Parathyroid adenoma (tissue), 2 donors: ENCODE measurements around the gene XYLT1.

ENCODE experiments used
- H2AFZ ChIP-seq: fragments of 300-600 bp; sonication (generic); one replicate; pipeline ENCODE4 v1.7.0; 2017; ENCODE audit warnings: antibody characterized with exemption, mild to moderate bottlenecking
- H3K27ac ChIP-seq: fragments of 300-600 bp; sonication (generic); one replicate; pipeline ENCODE4 v1.7.0; 2017
- H3K27me3 ChIP-seq: fragments of 300-600 bp; sonication (generic); one replicate; pipeline ENCODE4 v1.7.0; 2017; ENCODE audit warnings: low read length; ENCODE audit not compliant: control insufficient read depth, insufficient read depth
- H3K36me3 ChIP-seq: fragments of 300-600 bp; sonication (generic); one replicate; pipeline ENCODE4 v1.7.0; 2017; ENCODE audit warnings: low read length; ENCODE audit not compliant: control insufficient read depth, insufficient read depth
- H3K4me1 ChIP-seq: fragments of 300-600 bp; sonication (generic); one replicate; pipeline ENCODE4 v1.7.0; 2017; ENCODE audit warnings: control low read depth
- H3K4me2 ChIP-seq: fragments of 300-600 bp; sonication (generic); one replicate; pipeline ENCODE4 v1.7.0; 2017; ENCODE audit warnings: low read length
- H3K4me3 ChIP-seq: fragments of 300-600 bp; sonication (generic); one replicate; pipeline ENCODE4 v1.7.0; 2017; ENCODE audit warnings: low read depth, low read length
- H3K79me2 ChIP-seq: fragments of 300-600 bp; sonication (generic); one replicate; pipeline ENCODE4 v1.7.0; 2017; ENCODE audit warnings: control low read depth
- H3K9ac ChIP-seq: fragments of 300-600 bp; sonication (generic); one replicate; pipeline ENCODE4 v1.7.0; 2017; ENCODE audit warnings: mild to moderate bottlenecking
- H3K9me3 ChIP-seq: fragments of 300-600 bp; sonication (generic); one replicate; pipeline ENCODE4 v1.7.0; 2017; ENCODE audit warnings: low read length; ENCODE audit not compliant: control insufficient read depth
- TF ChIP-seq, protein P1 (sequence below): fragments of 300-600 bp; sonication (generic); IDR thresholded peaks from one replicate; pipeline ENCODE4 v1.7.0; 2017; ENCODE audit warnings: antibody characterized with exemption, mild to moderate bottlenecking
- donor health status: primary hyperparathyroidism.

Gene XYLT1

DNA sequence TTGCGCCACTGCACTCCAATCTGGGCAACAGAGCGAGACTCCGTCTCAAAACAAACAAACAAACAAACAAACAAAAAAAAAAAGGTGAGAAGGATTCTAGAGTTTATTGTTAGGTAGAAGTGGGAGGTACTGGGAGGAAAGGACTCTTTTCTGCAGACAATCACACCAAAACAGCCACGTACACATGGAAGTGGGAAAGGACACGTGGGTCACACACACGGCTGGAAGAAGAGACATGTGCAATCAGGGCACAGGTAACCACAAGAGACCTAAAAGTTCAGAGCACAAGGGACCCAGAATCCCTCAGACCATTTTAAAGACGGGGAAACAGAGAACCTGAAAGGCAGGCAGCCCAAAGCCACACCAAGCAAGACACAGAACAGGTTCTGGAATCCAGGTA, 20.5 kb downstream of the XYLT1 start:
- no peak overlapping the region for H3K9ac ChIP-seq
- TF ChIP-seq, protein P1, sequence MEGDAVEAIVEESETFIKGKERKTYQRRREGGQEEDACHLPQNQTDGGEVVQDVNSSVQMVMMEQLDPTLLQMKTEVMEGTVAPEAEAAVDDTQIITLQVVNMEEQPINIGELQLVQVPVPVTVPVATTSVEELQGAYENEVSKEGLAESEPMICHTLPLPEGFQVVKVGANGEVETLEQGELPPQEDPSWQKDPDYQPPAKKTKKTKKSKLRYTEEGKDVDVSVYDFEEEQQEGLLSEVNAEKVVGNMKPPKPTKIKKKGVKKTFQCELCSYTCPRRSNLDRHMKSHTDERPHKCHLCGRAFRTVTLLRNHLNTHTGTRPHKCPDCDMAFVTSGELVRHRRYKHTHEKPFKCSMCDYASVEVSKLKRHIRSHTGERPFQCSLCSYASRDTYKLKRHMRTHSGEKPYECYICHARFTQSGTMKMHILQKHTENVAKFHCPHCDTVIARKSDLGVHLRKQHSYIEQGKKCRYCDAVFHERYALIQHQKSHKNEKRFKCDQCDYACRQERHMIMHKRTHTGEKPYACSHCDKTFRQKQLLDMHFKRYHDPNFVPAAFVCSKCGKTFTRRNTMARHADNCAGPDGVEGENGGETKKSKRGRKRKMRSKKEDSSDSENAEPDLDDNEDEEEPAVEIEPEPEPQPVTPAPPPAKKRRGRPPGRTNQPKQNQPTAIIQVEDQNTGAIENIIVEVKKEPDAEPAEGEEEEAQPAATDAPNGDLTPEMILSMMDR: no peak
- H3K36me3 ChIP-seq: no peaks in the 10 kb centered on the region
- no peak overlapping the region for H3K27ac ChIP-seq
- H3K4me2 ChIP-seq: no peak overlapping the region
- no peak overlapping the region for H2AFZ ChIP-seq
- no peaks in the 10 kb centered on the region for H3K27me3 ChIP-seq
- peaks cover 7% of the 10 kb centered on the region for H3K79me2 ChIP-seq
- no peak overlapping the region for H3K4me3 ChIP-seq
- no peaks in the 10 kb centered on the region for H3K9me3 ChIP-seq
- no peaks in the 10 kb centered on the region for H3K4me1 ChIP-seq

DNA sequence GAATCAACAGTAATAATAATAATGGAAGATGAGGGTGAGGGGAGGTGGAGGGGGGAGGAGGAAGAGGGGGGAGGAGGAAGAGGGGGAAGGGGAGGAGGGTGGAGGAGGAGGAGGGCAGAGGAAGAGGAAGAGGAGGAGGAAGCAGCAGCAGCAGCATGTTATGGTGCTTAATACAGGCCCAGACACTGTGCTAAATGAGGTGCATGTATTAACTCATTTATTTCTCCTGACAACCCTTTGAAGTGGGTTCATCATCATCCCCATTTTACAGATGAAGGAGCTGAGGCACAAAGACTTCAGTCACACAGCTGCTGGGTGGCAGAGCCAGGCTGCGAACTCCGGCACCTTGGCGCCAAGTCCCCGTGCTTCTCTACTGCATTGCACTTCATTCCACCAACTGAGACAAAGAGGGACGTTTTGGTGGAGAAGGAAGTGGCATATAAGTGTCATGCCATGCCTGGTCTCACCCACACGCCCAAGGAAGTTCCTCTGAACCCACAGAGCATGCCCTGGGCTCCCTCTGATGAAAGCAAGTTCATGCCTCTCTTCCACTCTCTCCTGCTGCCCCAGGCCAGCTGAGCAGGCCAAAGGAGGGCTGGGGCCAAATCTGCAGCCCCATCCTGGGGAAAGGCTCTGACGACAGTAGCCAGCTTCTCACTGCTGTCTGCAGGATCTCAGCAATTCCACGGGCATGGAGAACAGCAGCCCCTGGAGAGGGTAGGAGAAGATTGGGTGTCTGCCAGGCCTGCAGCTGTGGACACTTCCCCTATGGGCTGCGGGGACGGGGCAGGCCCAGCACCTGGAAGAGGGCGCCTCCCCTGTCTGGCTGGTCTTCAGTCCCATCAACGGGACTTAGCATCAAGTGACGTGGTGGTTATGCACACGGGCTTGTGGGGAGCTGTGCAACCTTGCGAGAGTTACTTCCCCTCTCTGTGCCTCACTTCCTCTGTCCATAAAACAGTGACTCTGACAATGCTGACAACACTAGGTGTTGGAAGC, 21.8 kb downstream of the XYLT1 start:
- Histone ChIP-seq H3K79me2 (peaks cover 7% of the 10 kb centered on the region), H3K9me3 (no peaks in the 10 kb centered on the region), H2AFZ (no peak overlapping the region), H3K9ac (no peak overlapping the region), H3K4me1 (no peaks in the 10 kb centered on the region), H3K27ac (no peak overlapping the region), H3K4me3 (no peak overlapping the region), H3K27me3 (no peaks in the 10 kb centered on the region), H3K4me2 (no peak overlapping the region), H3K36me3 (no peaks in the 10 kb centered on the region)
- TF ChIP-seq, protein P1: no peak

DNA sequence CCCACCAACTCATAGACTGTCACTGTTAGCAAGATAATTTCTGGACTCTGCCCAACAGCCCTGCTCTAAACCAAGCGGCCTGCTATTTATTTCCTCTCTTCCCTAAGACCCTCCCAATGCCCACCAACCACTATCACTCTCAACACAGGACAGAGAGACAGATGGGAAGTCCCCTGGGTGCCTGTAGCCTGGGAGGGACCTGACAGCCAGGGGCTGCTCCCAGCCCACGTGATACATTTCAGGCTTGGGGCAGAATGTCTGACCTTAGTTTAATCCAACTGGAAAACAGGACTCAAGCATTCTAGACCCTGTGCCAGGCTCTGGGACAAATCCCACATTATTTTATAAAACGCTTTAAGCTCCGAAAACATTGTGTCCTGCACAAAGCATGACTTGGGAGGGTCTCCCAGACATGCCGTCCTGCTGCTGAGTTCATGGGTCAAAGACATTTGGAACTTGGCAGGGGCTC, 23.6 kb downstream of the XYLT1 start:
- Histone ChIP-seq H3K79me2 (peaks cover 7% of the 10 kb centered on the region), H3K36me3 (no peaks in the 10 kb centered on the region), H3K9me3 (no peaks in the 10 kb centered on the region), H3K27me3 (no peaks in the 10 kb centered on the region), H2AFZ (no peak overlapping the region), H3K4me3 (no peak overlapping the region), H3K27ac (no peak overlapping the region), H3K4me1 (no peaks in the 10 kb centered on the region), H3K9ac (no peak overlapping the region), H3K4me2 (no peak overlapping the region)
- TF ChIP-seq, protein P1: no peak

DNA sequence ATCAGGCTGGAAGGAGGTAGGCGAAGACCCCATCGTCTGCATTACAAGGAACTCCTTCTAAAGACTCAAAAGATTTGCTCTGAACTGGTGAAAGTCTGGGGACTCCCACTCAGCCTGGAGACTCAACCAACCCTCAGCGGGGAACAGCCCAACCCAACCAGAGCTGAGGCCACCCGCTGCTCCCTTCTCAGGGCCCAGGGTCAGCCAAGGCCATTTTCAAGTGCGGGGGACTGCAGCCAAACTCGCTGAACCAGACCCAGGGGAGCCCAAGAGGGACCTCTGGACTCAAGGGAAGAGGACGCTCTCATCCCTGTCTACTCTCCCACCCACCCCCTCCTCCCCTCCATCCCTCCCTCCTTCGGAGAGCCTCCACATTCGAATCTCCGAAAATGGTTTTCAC, 24.1 kb downstream of the XYLT1 start:
- H3K4me1 ChIP-seq: no peaks in the 10 kb centered on the region

More for the DNA sequence above, 24.1 kb downstream of the XYLT1 start:
- Histone ChIP-seq H3K27me3 (no peaks in the 10 kb centered on the region), H3K9ac (no peak overlapping the region), H3K27ac (no peak overlapping the region), H3K4me3 (no peak overlapping the region), H3K36me3 (no peaks in the 10 kb centered on the region), H3K79me2 (peaks cover 7% of the 10 kb centered on the region), H2AFZ (no peak overlapping the region), H3K4me2 (no peak overlapping the region), H3K9me3 (no peaks in the 10 kb centered on the region)
- TF ChIP-seq, protein P1: no peak
